ENCODE results near the gene ZNF423. TPM values are rescaled to one million over a fixed set of nuclear protein-coding genes. Genes with fewer than 3 reads are reported as not detected.

Gene ZNF423
- total RNA-seq, 1 donor from 2014 or later: 10.6 TPM

GRCh38 chr16:49469311-49469670 lies 386.6 kb downstream of the ZNF423 start:
- H3K79me2 ChIP-seq (ENCODE audit: insufficient read depth, low read length): no peaks in the 10 kb centered on the region
- H3K27ac ChIP-seq (ENCODE audit: low read depth, low read length): no peak overlapping the region
- no peak overlapping the region for H3K4me3 ChIP-seq (ENCODE audit: insufficient read depth, low read depth, low read length)
- Mint-ChIP-seq H3K36me3 (ENCODE audit: low read depth, unreplicated experiment) (no peaks in the 10 kb centered on the region), H3K27me3 (ENCODE audit: low read depth, unreplicated experiment) (peaks cover 60% of the 10 kb centered on the region), H3K4me1 (ENCODE audit: low read depth, unreplicated experiment) (no peaks in the 10 kb centered on the region), H3K9me3 (ENCODE audit: unreplicated experiment) (peaks cover 6% of the 10 kb centered on the region), H3K27ac (ENCODE audit: unreplicated experiment) (no peak overlapping the region), H3K4me3 (ENCODE audit: unreplicated experiment) (no peak overlapping the region)
- FAIRE-seq (no peak), DNase-seq (ENCODE audit: low read depth) (no peak)
- no peak overlapping the region for H3K9ac ChIP-seq (ENCODE audit: low read length)
- no peaks in the 10 kb centered on the region for H3K9me3 ChIP-seq (ENCODE audit: insufficient read depth, low read depth, low read length)
- no peak overlapping the region for H2AFZ ChIP-seq (ENCODE audit: low read depth, low read length)
- peaks cover 24% of the 10 kb centered on the region for H3K27me3 ChIP-seq (ENCODE audit: insufficient read depth, low read length)
- H3K4me2 ChIP-seq (ENCODE audit: low read length): no peak overlapping the region
- H4K20me1 ChIP-seq (ENCODE audit: insufficient read depth, low read length): no peaks in the 10 kb centered on the region
- TF ChIP-seq CTCF (IDR thresholded peaks at IDR 0.05; ENCODE audit: insufficient read depth, low read depth, low read length) (no peak), EZH2 (IDR thresholded peaks at IDR 0.05; ENCODE audit: insufficient read depth, low read length) (no peak)
- H3K4me1 ChIP-seq (ENCODE audit: insufficient read depth, low read length): no peaks in the 10 kb centered on the region
- H3K36me3 ChIP-seq (ENCODE audit: insufficient read depth, low read length): no peaks in the 10 kb centered on the region

DNA sequence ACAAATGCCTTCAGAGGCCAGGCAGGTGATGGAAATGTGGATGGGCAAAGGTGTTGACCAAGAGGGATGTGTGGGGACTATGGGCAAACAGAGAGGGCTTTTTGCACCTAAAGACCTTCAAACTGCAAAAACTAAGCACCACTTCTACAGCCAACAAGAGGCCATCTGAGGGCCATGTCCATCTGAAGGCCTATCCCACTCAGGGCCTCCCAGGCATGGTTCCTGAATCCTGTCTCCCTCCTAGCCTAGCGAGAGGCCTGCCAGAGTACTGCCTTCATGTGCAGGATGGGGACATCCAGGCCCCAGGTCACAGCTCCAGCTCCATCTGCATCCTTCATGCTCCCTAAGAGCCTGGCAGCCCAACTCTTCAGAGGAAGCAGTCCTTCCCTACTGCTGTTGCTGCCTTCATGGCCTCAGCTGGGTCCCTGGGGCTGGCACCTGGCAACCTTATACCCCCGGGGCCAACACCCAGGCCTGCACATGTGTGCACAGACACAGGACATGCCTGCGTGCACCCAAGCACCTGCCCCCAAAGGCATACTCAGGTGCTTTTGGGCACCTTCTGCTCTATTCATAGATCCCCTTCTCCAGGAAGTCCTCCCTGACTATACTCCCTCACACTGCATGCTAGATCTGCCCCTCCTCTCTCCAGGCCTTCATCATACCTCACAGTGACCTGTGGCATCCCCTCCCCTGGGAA lies 387.2 kb downstream of the ZNF423 start:
- H3K9me3 ChIP-seq (ENCODE audit: insufficient read depth, low read depth, low read length): no peaks in the 10 kb centered on the region
- no peak overlapping the region for H3K27ac ChIP-seq (ENCODE audit: low read depth, low read length)
- H3K9ac ChIP-seq (ENCODE audit: low read length): no peak overlapping the region
- H3K36me3 ChIP-seq (ENCODE audit: insufficient read depth, low read length): no peaks in the 10 kb centered on the region
- no peaks in the 10 kb centered on the region for H4K20me1 ChIP-seq (ENCODE audit: insufficient read depth, low read length)
- no peak overlapping the region for H2AFZ ChIP-seq (ENCODE audit: low read depth, low read length)
- no peak overlapping the region for H3K4me2 ChIP-seq (ENCODE audit: low read length)
- no peak for FAIRE-seq
- Mint-ChIP-seq H3K4me3 (ENCODE audit: unreplicated experiment) (no peak overlapping the region), H3K27me3 (ENCODE audit: low read depth, unreplicated experiment) (peaks cover 66% of the 10 kb centered on the region), H3K9me3 (ENCODE audit: unreplicated experiment) (peaks cover 6% of the 10 kb centered on the region), H3K36me3 (ENCODE audit: low read depth, unreplicated experiment) (no peaks in the 10 kb centered on the region), H3K27ac (ENCODE audit: unreplicated experiment) (no peak overlapping the region), H3K4me1 (ENCODE audit: low read depth, unreplicated experiment) (no peaks in the 10 kb centered on the region)
- H3K79me2 ChIP-seq (ENCODE audit: insufficient read depth, low read length): no peaks in the 10 kb centered on the region
- H3K4me3 ChIP-seq (ENCODE audit: insufficient read depth, low read depth, low read length): no peak overlapping the region
- no peak for TF ChIP-seq CTCF (IDR thresholded peaks at IDR 0.05; ENCODE audit: insufficient read depth, low read depth, low read length)
- TF ChIP-seq EZH2 (IDR thresholded peaks at IDR 0.05; ENCODE audit: insufficient read depth, low read length): no peak
- peaks cover 28% of the 10 kb centered on the region for H3K27me3 ChIP-seq (ENCODE audit: insufficient read depth, low read length)
- H3K4me1 ChIP-seq (ENCODE audit: insufficient read depth, low read length): no peaks in the 10 kb centered on the region
- DNase-seq (ENCODE audit: low read depth): no peak

All from astrocyte (in vitro differentiated cells and primary cell).